ENCODE data around the gene TSPAN9.

The TSPAN9 gene

GRCh38 chr12:3204730-3205531 lies 127.8 kb downstream of the TSPAN9 start:
- no CpG with 5 or more reads among the region's 16 CpGs for WGBS (ENCODE audit: extremely low coverage, insufficient coverage, low lambda C conversion rate)
- H3K9ac ChIP-seq (ENCODE audit: low read length), result no peak overlapping the region
- DNase-seq, result no peak

GRCh38 chr12:3205742-3206519 lies 128.8 kb downstream of the TSPAN9 start:
- H2AK5ac ChIP-seq (ENCODE audit: low read length), result no peak overlapping the region
- H3K18ac ChIP-seq (ENCODE audit: low read length), result no peak overlapping the region

More at GRCh38 chr12:3204730-3205531, 127.8 kb downstream of the TSPAN9 start:
- no peak overlapping the region for H3K23ac ChIP-seq (ENCODE audit: low read length)
- H3K27ac ChIP-seq (ENCODE audit: low read depth, low read length), result no peak overlapping the region
- H2BK120ac ChIP-seq (ENCODE audit: low read depth, low read length), result no peak overlapping the region
- H3K4me2 ChIP-seq (ENCODE audit: low read length), result no peak overlapping the region
- H3K4ac ChIP-seq (ENCODE audit: low read depth, low read length), result no peak overlapping the region
- no peak overlapping the region for H2BK5ac ChIP-seq (ENCODE audit: low read length)
- no peak overlapping the region for H3K4me3 ChIP-seq (ENCODE audit: low read length)
- H4K5ac ChIP-seq (ENCODE audit: low read length), result no peak overlapping the region
- no peak overlapping the region for H2BK15ac ChIP-seq (replicated peaks; ENCODE audit: low read depth)
- no peak overlapping the region for H3K18ac ChIP-seq (ENCODE audit: low read length)
- no peak overlapping the region for H4K8ac ChIP-seq (ENCODE audit: low read depth, low read length)
- H2AK5ac ChIP-seq (ENCODE audit: low read length), result no peak overlapping the region
- peaks cover 6% of the 10 kb centered on the region for H3K27me3 ChIP-seq (ENCODE audit: insufficient read depth, low read length, poor library complexity)
- no peaks in the 10 kb centered on the region for H3K4me1 ChIP-seq (ENCODE audit: control insufficient read depth, low read depth, low read length)
- H3K36me3 ChIP-seq (ENCODE audit: control insufficient read depth, insufficient read depth, low read length), result no peaks in the 10 kb centered on the region
- H3K56ac ChIP-seq (ENCODE audit: low read length), result no peak overlapping the region
- H3K79me1 ChIP-seq (ENCODE audit: low read length), result no peaks in the 10 kb centered on the region
- no peaks in the 10 kb centered on the region for H3K79me2 ChIP-seq (ENCODE audit: control insufficient read depth, insufficient read depth, low read length)

GRCh38 chr12:3206536-3207072 lies 129.4 kb downstream of the TSPAN9 start:
- Histone ChIP-seq H3K4me3 (ENCODE audit: low read length) (no peak overlapping the region), H3K79me1 (ENCODE audit: low read length) (no peaks in the 10 kb centered on the region), H3K36me3 (ENCODE audit: control insufficient read depth, insufficient read depth, low read length) (no peaks in the 10 kb centered on the region), H3K23ac (ENCODE audit: low read length) (no peak overlapping the region), H4K5ac (ENCODE audit: low read length) (no peak overlapping the region), H3K56ac (ENCODE audit: low read length) (no peak overlapping the region), H3K4me1 (ENCODE audit: control insufficient read depth, low read depth, low read length) (no peaks in the 10 kb centered on the region), H2BK5ac (ENCODE audit: low read length) (no peak overlapping the region), H3K27ac (ENCODE audit: low read depth, low read length) (no peak overlapping the region), H2AK5ac (ENCODE audit: low read length) (no peak overlapping the region), H3K9ac (ENCODE audit: low read length) (no peak overlapping the region), H2BK15ac (replicated peaks; ENCODE audit: low read depth) (no peak overlapping the region), H3K4ac (ENCODE audit: low read depth, low read length) (no peak overlapping the region), H3K79me2 (ENCODE audit: control insufficient read depth, insufficient read depth, low read length) (no peaks in the 10 kb centered on the region), H3K27me3 (ENCODE audit: insufficient read depth, low read length, poor library complexity) (no peaks in the 10 kb centered on the region), H2BK120ac (ENCODE audit: low read depth, low read length) (no peak overlapping the region), H3K18ac (ENCODE audit: low read length) (no peak overlapping the region), H4K8ac (ENCODE audit: low read depth, low read length) (no peak overlapping the region), H3K4me2 (ENCODE audit: low read length) (no peak overlapping the region)
- DNase-seq, result no peak
- WGBS (ENCODE audit: extremely low coverage, insufficient coverage, low lambda C conversion rate), result no CpG with 5 or more reads among the region's 5 CpGs

More at GRCh38 chr12:3205742-3206519, 128.8 kb downstream of the TSPAN9 start:
- H3K9ac ChIP-seq (ENCODE audit: low read length), result no peak overlapping the region
- no peaks in the 10 kb centered on the region for H3K36me3 ChIP-seq (ENCODE audit: control insufficient read depth, insufficient read depth, low read length)
- H3K23ac ChIP-seq (ENCODE audit: low read length), result no peak overlapping the region
- no peak overlapping the region for H2BK15ac ChIP-seq (replicated peaks; ENCODE audit: low read depth)
- no peak overlapping the region for H3K4me3 ChIP-seq (ENCODE audit: low read length)
- no peak overlapping the region for H3K4me2 ChIP-seq (ENCODE audit: low read length)
- DNase-seq, result no peak
- no peak overlapping the region for H3K4ac ChIP-seq (ENCODE audit: low read depth, low read length)
- H3K27ac ChIP-seq (ENCODE audit: low read depth, low read length), result no peak overlapping the region
- no peak overlapping the region for H2BK120ac ChIP-seq (ENCODE audit: low read depth, low read length)
- H3K4me1 ChIP-seq (ENCODE audit: control insufficient read depth, low read depth, low read length), result no peaks in the 10 kb centered on the region
- no peaks in the 10 kb centered on the region for H3K79me1 ChIP-seq (ENCODE audit: low read length)
- H4K5ac ChIP-seq (ENCODE audit: low read length), result no peak overlapping the region
- no CpG with 5 or more reads among the region's 13 CpGs for WGBS (ENCODE audit: extremely low coverage, insufficient coverage, low lambda C conversion rate)
- no peak overlapping the region for H3K56ac ChIP-seq (ENCODE audit: low read length)
- H4K8ac ChIP-seq (ENCODE audit: low read depth, low read length), result no peak overlapping the region
- H2BK5ac ChIP-seq (ENCODE audit: low read length), result no peak overlapping the region
- no peaks in the 10 kb centered on the region for H3K79me2 ChIP-seq (ENCODE audit: control insufficient read depth, insufficient read depth, low read length)
- peaks cover 6% of the 10 kb centered on the region for H3K27me3 ChIP-seq (ENCODE audit: insufficient read depth, low read length, poor library complexity)

- no peak overlapping the region for H3K18ac ChIP-seq (ENCODE audit: low read length)
- H2BK5ac ChIP-seq (ENCODE audit: low read length), result no peak overlapping the region
- H3K4ac ChIP-seq (ENCODE audit: low read depth, low read length), result no peak overlapping the region
- no peaks in the 10 kb centered on the region for H3K4me1 ChIP-seq (ENCODE audit: control insufficient read depth, low read depth, low read length)
- H3K4me3 ChIP-seq (ENCODE audit: low read length), result no peak overlapping the region
- no peak overlapping the region for H3K4me2 ChIP-seq (ENCODE audit: low read length)
- no peak overlapping the region for H3K27ac ChIP-seq (ENCODE audit: low read depth, low read length)
- H3K56ac ChIP-seq (ENCODE audit: low read length), result no peak overlapping the region
- H3K27me3 ChIP-seq (ENCODE audit: insufficient read depth, low read length, poor library complexity), result no peaks in the 10 kb centered on the region
- H3K79me1 ChIP-seq (ENCODE audit: low read length), result no peaks in the 10 kb centered on the region
- H4K8ac ChIP-seq (ENCODE audit: low read depth, low read length), result no peak overlapping the region
- no peak overlapping the region for H2AK5ac ChIP-seq (ENCODE audit: low read length)
- H3K9ac ChIP-seq (ENCODE audit: low read length), result no peak overlapping the region
- no peak overlapping the region for H4K5ac ChIP-seq (ENCODE audit: low read length)
- no peak for DNase-seq
- H3K36me3 ChIP-seq (ENCODE audit: control insufficient read depth, insufficient read depth, low read length), result no peaks in the 10 kb centered on the region
- no peak overlapping the region for H2BK120ac ChIP-seq (ENCODE audit: low read depth, low read length)
- no peak overlapping the region for H3K23ac ChIP-seq (ENCODE audit: low read length)
- no peak overlapping the region for H2BK15ac ChIP-seq (replicated peaks; ENCODE audit: low read depth)
- H3K79me2 ChIP-seq (ENCODE audit: control insufficient read depth, insufficient read depth, low read length), result no peaks in the 10 kb centered on the region
- WGBS (ENCODE audit: extremely low coverage, insufficient coverage, low lambda C conversion rate), result no CpG with 5 or more reads among the region's 7 CpGs
Measured at GRCh38 chr12:3207175-3207574, 130.0 kb downstream of the TSPAN9 start.

- H3K36me3 ChIP-seq (ENCODE audit: control insufficient read depth, insufficient read depth, low read length), result no peaks in the 10 kb centered on the region
- no peaks in the 10 kb centered on the region for H3K4me1 ChIP-seq (ENCODE audit: control insufficient read depth, low read depth, low read length)
- no peak overlapping the region for H3K23ac ChIP-seq (ENCODE audit: low read length)
- no peaks in the 10 kb centered on the region for H3K79me1 ChIP-seq (ENCODE audit: low read length)
- H3K18ac ChIP-seq (ENCODE audit: low read length), result no peak overlapping the region
- no peak overlapping the region for H4K5ac ChIP-seq (ENCODE audit: low read length)
- no peaks in the 10 kb centered on the region for H3K27me3 ChIP-seq (ENCODE audit: insufficient read depth, low read length, poor library complexity)
- no peak overlapping the region for H3K4ac ChIP-seq (ENCODE audit: low read depth, low read length)
- H3K4me2 ChIP-seq (ENCODE audit: low read length), result no peak overlapping the region
- H2BK5ac ChIP-seq (ENCODE audit: low read length), result no peak overlapping the region
- no peak overlapping the region for H3K27ac ChIP-seq (ENCODE audit: low read depth, low read length)
- WGBS (ENCODE audit: extremely low coverage, insufficient coverage, low lambda C conversion rate), result no CpG with 5 or more reads among the region's 13 CpGs
- no peak overlapping the region for H3K56ac ChIP-seq (ENCODE audit: low read length)
- no peak overlapping the region for H2AK5ac ChIP-seq (ENCODE audit: low read length)
- no peak overlapping the region for H2BK15ac ChIP-seq (replicated peaks; ENCODE audit: low read depth)
- peak; percentile 80 for DNase-seq
- H2BK120ac ChIP-seq (ENCODE audit: low read depth, low read length), result no peak overlapping the region
- no peak overlapping the region for H4K8ac ChIP-seq (ENCODE audit: low read depth, low read length)
- H3K9ac ChIP-seq (ENCODE audit: low read length), result no peak overlapping the region
- H3K79me2 ChIP-seq (ENCODE audit: control insufficient read depth, insufficient read depth, low read length), result no peaks in the 10 kb centered on the region
- no peak overlapping the region for H3K4me3 ChIP-seq (ENCODE audit: low read length)
Measured at GRCh38 chr12:3207858-3208257, 130.7 kb downstream of the TSPAN9 start.
